GM18520 (cell line): Measurements from ENCODE around the gene SAT1.
A peak's percentile ranks its signal among the peaks of the same experiment; 100 is the strongest.

ENCODE experiments used
- ATAC-seq: cut with Tn5 transposase; IDR thresholded peaks from one replicate; pipeline ENCODE4 v1.9.1; 2021; ENCODE audit not compliant: unreplicated experiment

SAT1 gene

DNA sequence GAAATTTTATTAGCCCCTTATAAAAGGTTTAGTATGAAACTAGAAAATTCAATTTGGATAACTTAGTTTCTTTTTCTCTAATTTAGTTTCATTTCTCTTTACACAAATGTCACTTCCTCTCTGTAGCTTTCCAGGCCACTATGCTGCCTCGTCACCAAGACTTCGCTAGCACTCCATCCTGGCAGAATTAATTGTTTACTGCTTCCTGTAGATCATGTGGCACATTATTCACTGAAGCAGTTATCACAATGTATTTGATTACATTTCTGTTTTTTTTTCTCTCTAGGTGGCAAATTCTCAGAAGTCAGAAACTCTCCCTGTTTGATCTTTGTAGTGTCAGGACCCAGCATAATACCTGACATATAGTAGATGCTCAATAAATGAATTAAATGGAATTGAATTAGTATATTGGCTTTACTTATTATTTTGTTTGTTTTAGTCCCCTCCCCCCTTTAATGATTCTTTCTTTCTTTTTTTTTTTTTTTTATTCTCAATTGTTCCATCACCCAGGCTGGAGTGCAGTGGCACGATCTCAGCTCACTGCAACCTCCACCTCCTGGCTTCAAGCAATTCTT, 9.3 kb upstream of the SAT1 start:
- peak; percentile 88 for ATAC-seq

DNA sequence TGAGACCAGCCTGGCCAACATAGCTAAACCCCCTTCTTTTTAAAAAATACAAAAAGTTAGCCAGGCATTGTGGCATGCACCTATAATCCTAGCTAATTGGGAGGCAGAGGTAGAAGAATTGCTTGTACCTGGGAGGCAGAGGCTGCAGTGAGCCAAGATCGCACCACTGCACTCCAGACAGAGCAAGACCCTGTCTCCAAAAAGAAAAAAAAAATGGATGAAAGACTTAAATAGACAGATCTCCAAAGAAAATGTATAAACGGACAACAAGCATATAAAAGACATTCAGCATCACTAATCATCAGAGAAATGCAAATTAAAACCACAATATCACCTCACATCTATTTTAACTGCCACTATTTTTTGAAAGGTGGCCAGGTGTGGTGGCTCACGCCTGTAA, 6.6 kb upstream of the SAT1 start:
- no peak for ATAC-seq

DNA sequence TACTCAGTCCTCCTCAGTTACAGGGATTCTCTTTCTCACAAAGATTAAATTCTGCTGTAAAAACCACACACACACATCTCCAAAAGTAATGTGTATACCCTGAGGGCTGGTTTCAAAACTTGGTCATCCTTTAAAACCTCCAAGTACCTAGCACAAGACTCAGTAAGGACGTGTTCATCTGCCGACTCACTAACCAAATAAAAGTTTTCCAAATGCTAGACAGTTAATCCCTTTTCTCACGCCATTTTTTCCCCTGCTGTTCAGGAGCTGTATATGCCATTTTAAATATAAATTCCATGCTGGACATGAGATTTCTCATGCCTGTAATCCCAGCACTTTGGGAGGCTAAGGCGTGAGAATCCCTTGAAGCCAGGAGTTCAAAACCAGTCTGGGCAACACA, 3.9 kb upstream of the SAT1 start:
- ATAC-seq: no peak

DNA sequence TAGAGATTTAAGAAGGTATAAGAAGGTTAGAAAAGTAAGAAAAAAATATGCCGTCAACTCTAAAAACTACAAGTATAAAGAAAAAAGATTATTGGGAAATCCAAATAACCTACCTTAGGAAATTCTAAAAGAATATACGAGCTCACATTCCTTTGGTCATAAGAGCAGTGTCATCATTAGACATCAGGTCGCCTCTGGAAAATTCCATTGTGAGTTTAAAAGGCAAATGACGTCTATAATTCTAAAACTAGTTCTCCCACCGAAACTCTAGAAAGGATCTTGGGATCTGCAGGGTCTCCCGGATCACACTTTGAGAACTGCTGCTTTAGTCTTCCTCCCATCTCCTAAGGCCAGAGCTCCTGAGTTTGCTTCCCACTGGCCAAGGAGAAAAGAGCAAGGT, 518 bp upstream of the SAT1 start:
- ATAC-seq: no peak

DNA sequence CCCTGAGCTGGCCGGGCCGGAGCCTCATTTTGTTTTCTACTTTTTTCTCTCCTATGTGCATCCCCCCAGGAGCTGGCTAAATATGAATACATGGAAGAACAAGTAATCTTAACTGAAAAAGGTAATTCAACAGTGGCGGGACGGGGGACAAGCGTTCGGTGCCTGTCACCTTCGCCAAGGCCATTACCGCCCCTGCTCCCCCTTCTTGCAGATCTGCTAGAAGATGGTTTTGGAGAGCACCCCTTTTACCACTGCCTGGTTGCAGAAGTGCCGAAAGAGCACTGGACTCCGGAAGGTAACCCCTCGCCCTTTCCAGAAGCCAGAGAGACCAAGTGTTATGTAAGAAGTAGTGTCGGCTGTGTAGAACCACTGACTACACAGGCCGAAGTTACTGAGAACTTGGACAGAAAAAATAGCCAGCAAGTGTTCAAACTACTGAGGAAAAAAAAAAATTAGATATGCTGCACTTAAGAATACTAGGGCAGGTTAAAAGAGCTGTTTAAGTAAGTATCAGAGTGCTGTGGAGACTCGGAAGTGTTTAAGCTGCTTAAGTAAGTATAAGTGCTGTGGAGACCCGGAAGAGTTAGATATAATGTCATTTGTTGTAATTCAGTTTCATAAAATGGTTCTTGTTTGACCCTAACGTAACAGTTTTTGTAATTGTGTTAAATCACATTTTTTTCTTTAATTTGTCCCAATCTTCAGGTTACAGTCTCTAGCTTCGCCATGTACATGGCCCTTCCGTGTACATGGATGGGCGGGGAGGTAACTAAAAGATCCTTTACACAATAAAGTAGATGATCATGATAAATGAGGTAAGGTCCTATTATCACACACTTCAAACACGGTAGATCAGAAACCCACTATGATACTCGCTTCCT, 856 bp downstream of the SAT1 start:
- ATAC-seq: no peak

DNA sequence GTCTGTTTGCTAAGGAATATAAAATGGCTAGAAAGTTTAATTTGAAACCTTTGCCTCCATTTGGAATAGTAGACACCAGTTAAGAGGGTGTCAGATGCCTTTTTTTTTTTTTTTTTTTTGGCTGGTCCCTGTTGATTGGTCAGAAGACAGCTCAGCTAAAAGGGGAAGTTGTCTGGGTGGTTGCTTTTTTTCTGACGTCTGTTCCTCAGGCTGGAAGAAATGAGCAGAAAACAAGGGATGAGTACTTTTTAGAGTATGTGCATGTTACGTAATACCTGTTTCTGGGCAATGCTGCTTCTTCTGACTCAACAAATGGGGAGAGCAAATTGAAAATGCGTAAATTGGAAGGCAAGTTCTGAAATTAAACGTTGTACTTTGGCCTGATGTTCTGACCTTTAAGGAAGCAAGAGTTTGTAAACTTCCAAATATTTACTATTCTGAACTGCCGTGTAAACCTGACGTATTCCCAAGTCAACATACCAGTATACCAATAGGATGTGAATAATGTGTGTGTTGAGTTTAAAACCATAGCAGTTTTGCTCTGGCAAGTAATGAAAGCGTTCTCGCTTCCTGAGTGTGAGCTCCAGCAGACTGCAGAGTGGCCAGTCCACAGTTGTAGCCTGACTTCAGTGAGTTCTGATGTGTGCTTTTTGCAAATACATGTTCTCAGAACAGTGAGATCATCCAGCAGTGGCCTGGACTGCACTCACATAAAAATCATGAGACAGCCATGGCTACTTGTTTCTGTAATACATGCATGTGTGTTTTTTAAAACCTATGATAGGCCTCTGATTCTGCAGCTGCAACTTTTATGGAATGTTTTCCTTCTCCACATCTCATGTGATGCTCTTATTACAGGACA, 1.7 kb downstream of the SAT1 start:
- ATAC-seq: no peak

DNA sequence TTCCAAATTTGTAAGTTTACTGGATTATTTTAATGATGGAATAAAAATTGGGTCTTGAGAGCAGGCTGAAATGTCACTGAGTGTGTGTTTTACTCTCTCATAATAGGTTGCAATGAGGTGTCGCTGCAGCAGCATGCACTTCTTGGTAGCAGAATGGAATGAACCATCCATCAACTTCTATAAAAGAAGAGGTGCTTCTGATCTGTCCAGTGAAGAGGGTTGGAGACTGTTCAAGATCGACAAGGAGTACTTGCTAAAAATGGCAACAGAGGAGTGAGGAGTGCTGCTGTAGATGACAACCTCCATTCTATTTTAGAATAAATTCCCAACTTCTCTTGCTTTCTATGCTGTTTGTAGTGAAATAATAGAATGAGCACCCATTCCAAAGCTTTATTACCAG, 2.6 kb downstream of the SAT1 start:
- no peak for ATAC-seq

DNA sequence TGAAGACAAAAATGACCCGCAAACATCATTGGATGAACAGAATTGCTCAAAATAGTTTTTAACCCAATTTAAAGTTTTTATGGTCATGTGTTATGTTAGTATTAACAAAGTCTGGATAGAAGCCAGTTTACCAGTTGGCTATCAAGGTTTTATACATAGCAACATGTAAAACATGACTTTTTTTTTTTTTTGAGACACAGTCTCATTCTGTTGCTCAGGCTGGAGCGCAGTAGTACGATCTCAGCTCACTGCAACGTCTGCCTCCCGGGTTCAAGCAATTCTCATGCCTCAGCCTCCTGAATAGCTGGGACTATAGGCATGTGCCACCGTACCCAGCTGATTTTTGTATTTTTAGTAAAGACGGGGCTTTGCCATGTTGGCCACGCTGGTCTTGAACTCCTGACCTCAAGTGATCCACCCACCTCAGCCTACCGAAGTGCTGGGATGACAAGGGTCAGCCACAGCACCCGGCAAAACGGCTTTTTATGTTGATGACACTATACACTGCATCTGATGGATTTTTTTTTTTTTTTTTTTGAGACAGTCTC, 3.4 kb downstream of the SAT1 start:
- no peak for ATAC-seq

DNA sequence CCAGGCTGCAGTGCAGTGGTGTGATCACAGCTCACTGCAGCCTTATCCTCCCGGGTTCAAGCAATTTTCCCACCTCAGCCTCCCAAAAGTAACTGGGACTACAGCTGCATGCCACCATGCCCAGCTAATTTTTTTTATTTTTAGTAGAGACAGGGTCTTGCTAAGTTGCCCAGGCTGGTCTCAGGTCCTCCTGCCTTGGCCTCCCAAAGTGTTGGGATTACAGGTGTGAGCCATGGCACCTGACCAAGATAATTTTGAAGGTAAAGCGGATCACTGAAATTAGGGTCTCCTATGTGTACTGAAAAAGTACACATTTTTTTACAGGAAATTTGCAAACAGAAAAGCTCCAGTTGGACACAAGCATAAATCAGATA, 4.8 kb downstream of the SAT1 start:
- no peak for ATAC-seq

DNA sequence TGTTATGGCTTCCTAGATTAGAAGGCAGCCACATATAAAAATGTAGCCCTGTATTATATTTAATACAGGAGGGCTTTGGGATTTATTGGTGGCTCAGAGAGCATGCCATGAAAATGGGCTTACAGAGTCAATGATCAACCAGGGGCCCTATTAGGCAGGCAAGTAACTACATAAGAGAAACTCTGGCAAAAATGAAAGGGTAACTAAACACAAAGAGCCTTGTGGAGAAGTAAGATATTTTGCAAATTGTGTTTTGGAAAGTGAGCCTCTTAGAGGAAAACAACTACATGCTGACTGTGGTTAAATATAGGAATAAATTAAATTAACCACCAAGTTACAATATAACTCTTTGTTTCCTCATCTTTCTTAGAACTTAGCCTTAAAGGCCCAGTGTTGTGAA, 5.5 kb downstream of the SAT1 start:
- ATAC-seq: no peak

DNA sequence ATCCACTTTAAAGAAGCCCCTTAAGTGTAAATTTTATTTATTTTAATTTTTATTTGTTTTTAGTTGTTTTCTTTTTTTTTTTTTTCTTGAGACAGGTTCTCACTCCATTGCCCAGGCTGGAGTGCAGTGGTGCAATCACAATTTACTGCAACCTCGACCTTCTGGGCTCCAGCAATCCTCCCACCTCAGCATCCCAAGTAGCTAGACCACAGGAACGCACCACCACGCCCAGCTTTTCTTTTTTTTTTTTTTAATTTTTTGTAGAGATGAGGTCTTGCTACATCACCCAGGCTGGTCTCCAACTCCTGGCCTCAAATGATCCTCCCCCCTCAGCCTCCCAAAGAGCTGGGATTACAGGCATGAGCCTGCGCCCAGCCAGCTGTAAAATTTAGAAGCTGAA, 6.0 kb downstream of the SAT1 start:
- ATAC-seq: no peak

DNA sequence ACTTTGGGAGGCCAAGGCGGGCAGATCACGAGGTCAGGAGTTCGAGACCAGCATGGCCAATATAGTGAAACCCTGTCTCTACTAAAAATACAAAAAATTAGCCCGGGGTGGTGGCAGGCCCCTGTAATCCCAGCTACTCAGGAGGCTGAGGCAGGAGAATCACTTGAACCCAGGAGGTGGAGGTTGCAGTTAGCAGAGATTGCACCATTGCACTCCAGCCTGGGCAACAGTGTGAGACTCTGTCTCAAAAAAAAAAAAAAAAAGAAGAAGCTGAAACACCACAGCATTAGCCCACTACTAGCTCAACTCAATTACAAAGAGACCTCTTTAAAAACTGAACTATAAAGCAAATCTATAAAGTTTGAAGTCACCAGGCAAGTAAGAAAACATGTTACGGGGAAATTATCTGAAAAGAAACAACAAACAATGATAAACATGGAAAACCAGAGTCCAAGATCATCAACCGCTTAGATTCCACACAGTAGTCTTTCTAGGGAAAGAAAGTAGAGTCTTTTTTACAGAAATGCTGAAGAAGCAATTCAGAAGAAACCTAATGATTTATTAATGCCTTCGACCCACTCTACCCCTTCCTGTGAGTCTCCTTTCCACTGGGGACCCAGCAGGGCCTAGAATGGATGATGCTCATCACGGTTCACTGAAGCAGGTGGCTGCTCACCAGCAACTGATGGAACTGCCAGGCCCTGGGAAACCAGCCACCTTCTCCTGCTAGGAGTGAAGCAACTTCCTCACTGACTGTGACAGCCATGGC, 6.6 kb downstream of the SAT1 start:
- ATAC-seq: no peak

DNA sequence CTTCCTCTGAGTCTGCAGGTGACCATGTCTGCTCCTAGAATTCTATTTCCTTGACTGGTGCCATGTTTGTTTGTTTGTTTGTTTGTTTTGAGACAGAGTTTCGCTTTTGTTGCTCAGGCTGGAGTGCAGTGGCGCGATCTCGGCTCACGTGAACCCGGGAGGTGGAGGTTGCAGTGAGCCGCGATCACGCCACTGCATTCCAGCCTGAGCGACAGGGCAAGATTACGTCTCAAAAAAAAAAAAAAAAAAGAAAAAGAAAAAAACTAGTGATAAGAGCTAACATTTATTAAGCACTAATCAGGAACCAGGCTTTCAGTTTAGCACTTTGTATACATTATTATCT, 7.2 kb downstream of the SAT1 start:
- ATAC-seq: no peak

DNA sequence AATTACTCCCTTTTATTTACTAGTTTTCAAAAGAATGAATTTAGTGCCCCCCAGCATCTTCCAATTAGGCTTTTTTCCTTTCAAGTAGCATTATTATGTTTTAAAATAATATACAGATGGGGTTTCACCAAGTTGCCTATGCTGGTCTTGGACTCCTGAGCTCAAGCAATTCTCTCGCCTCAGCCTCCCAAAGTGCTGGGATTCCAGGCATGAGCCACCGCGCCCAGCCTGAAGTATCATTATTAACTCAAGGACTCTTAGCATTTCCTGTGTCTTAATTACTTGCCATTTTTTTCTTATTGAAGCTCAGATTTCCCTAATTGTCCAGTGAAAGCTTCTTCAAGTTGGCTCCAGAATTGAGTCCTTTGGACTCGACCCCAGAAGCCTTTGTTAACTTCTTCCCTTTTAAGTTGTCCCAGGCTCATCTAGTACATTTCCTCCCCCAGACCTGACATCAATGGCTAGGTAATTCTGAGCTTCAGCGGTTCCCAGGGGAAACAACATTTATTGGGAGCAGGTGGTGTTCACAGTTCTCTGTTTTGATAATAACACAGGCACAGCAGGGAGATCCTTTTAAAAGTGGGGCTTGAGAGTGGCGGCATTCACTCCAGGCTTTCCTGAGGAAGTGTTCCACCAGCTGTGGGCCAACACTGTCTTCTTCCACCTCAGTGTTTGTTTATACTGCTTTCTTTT, 10.0 kb downstream of the SAT1 start:
- ATAC-seq: no peak

DNA sequence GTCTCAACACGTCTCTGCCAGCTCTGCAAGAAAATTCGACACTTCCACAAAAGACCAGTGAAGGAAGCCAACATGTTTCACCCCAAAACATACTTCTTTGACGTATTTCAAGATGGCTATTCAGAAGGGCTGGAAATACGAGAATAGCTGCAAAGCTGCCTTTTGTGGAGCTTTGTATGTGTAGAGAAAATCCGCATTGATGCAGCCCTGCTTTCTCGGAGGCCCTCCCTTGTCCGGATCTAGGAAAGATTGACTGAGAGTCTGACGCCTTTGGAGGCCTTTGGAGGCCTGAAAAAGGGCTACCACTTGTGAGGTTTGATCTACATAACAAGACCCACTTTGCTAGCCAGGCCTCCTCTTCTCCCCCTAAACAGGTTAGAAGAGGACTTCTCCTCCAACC, 12.2 kb downstream of the SAT1 start:
- ATAC-seq: no peak

DNA sequence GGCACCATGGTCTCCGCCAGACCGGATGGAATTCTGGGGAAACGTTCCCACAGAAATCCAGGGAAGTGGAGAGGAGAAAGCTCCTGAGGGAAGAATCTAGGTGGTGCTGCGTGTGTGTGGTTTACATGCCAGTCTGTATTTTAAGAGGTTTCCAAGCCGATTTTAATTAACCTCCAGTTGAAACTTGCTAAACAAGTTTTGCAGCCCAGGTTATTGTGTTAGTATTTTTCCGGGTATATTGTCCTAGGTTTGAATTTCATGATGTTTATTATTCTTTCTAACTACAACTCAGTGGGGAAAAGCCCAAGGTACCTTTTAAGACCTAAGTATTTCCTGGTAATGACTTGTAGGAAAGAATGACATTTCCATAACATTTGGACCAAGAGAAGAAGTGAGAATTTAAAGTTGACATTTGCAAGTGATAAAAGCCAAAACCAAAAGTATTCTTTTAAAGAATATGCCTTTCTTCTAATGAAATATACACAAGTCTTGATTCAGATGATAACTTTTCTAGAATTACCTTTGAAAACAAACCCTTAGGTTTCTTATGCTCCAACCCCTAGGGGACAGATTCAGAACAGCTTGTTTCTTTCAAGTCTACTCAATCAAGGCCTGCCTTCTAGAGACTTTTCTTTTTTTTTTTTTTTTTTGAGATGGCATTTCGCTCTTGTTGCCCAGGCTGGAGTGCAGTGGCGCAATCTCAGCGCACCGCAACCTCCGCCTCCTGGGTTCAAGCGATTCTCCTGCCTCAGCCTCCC, 14.6 kb downstream of the SAT1 start:
- no peak for ATAC-seq

DNA sequence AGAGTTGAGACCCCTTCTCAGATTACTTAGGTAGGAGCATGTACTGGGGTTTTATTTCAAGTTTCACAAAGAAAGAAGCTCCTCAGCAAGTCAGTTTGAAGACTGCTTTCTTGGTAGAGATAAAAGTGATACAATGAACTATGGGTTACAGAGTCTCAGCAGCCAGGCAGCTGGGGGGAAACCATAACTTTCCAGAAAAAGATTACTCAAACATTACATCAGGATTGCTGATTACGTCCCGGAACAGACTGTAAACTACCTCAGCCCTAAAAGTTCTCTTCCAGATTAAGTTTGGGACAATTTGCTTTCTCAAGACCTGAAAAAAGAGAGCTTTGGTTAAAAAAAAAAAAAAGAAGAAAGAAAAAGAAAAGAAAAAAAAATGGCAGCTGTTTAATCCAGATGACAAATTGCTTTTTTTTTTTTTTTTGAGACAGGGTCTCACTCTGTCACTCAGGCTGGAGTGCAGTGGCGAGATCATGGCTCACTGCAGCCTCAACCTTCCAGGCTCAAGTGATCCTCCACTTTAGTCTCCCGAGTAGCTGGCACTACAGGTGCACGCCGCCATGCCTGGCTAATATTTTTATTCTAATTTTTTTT, 16.6 kb downstream of the SAT1 start:
- ATAC-seq: no peak

DNA sequence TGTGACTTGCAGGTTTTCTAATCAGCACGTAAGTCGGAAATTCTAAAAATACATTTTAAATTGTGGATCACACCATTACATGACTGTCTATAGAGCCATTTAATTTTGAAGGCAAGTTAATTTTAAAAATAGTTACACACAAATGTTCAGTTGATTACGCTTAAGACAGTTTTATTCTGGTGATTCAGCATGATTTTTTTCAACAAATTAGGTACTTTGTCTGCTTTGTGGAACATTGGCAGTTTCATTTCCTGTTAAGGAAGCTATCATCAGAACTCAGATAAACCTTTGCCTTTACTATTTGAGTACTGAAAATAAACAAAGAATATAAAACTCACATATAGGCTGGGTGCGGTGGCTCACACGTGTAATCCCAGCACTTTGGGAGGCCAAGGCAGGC, 19.5 kb downstream of the SAT1 start:
- ATAC-seq: no peak

DNA sequence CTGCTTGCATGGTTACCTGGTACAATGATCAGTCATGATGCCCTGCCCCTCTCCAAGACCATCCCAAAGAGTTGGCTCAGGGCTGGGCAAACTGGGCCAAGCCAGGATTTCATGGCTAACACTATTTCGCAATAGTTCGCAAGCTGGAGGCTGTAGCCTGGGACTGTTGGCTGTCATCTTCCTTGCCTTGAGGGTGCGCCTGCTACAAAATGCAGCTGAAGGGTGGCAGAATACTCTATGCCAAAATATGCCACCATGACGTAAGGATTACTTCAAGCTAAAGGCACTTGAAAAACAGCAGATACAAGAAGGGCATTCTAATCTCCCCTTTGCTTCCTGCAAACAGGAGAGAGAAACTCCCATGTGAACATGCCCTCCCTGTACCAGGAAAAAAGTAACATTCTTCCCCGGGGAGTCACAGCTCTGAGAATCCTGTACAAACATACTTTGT, 21.0 kb downstream of the SAT1 start:
- no peak for ATAC-seq
